Activated naive CD8-positive, alpha-beta T cell treated with anti-CD3 and anti-CD28 coated beads, Interleukin-2, amount 50 U/mL, for 24 hours (primary cell): ENCODE measurements around the gene RIC8B.
A peak's percentile ranks its signal among the peaks of the same experiment; 100 is the strongest.

Experiments
- ATAC-seq: fragments of 150-1000 bp; cut with Tn5 transposase; one replicate; pipeline ENCODE4 v1.10.0; 2021
- DNase-seq: peaks from one replicate; pipeline ENCODE4 v3.0.0; 2021
- H3K27ac Mint-ChIP-seq: one replicate; pipeline ENCODE4 v1.8.0; 2021; ENCODE audit warnings: mild to moderate bottlenecking, mixed read lengths
- H3K27me3 Mint-ChIP-seq: one replicate; pipeline ENCODE4 v1.8.0; 2021; ENCODE audit warnings: mixed read lengths
- H3K36me3 Mint-ChIP-seq: one replicate; pipeline ENCODE4 v1.8.0; 2021; ENCODE audit warnings: low read depth, mixed read lengths
- H3K4me1 Mint-ChIP-seq: one replicate; pipeline ENCODE4 v1.8.0; 2021; ENCODE audit warnings: mixed read lengths
- H3K4me3 Mint-ChIP-seq: one replicate; pipeline ENCODE4 v1.8.0; 2021; ENCODE audit warnings: mild to moderate bottlenecking, moderate library complexity, mixed read lengths
- H3K9me3 Mint-ChIP-seq: one replicate; pipeline ENCODE4 v1.8.0; 2021; ENCODE audit warnings: mixed read lengths

Gene RIC8B

GRCh38 chr12:106804668-106805067 lies 30.2 kb downstream of the RIC8B start:
- Mint-ChIP-seq H3K4me3 (no peak overlapping the region), H3K36me3 (peaks cover 14% of the 10 kb centered on the region), H3K27me3 (no peaks in the 10 kb centered on the region), H3K4me1 (no peaks in the 10 kb centered on the region), H3K27ac (no peak overlapping the region), H3K9me3 (no peaks in the 10 kb centered on the region)
- DNase-seq (no peak), ATAC-seq (no peak)

- Mint-ChIP-seq H3K9me3 (no peaks in the 10 kb centered on the region), H3K4me3 (no peak overlapping the region), H3K36me3 (peaks cover 17% of the 10 kb centered on the region), H3K4me1 (no peaks in the 10 kb centered on the region), H3K27ac (no peak overlapping the region), H3K27me3 (no peaks in the 10 kb centered on the region)
- ATAC-seq (no peak), DNase-seq (no peak)
Observed at GRCh38 chr12:106814714-106815113, 40.2 kb downstream of the RIC8B start.

- peaks cover 17% of the 10 kb centered on the region for H3K36me3 Mint-ChIP-seq
- H3K27ac Mint-ChIP-seq = no peak overlapping the region
- H3K4me3 Mint-ChIP-seq = no peak overlapping the region
- no peaks in the 10 kb centered on the region for H3K27me3 Mint-ChIP-seq
- no peaks in the 10 kb centered on the region for H3K9me3 Mint-ChIP-seq
- no peak for DNase-seq
- no peaks in the 10 kb centered on the region for H3K4me1 Mint-ChIP-seq
- no peak for ATAC-seq
Observed at GRCh38 chr12:106815741-106816140, 41.3 kb downstream of the RIC8B start.

- ATAC-seq (no peak), DNase-seq (no peak)
- no peaks in the 10 kb centered on the region for H3K9me3 Mint-ChIP-seq
- no peak overlapping the region for H3K27ac Mint-ChIP-seq
- H3K4me3 Mint-ChIP-seq = no peak overlapping the region
- H3K4me1 Mint-ChIP-seq = no peaks in the 10 kb centered on the region
- no peaks in the 10 kb centered on the region for H3K27me3 Mint-ChIP-seq
- H3K36me3 Mint-ChIP-seq = peaks cover 19% of the 10 kb centered on the region
Observed at GRCh38 chr12:106816231-106816630, 41.7 kb downstream of the RIC8B start.

- Mint-ChIP-seq H3K4me3 (no peak overlapping the region), H3K4me1 (no peaks in the 10 kb centered on the region), H3K27ac (no peak overlapping the region), H3K27me3 (no peaks in the 10 kb centered on the region), H3K36me3 (peaks cover 24% of the 10 kb centered on the region), H3K9me3 (no peaks in the 10 kb centered on the region)
- DNase-seq = no peak
- no peak for ATAC-seq
Observed at GRCh38 chr12:106819991-106820390, 45.5 kb downstream of the RIC8B start.

GRCh38 chr12:106831699-106832098 lies 57.2 kb downstream of the RIC8B start:
- ATAC-seq = no peak
- DNase-seq = no peak
- Mint-ChIP-seq H3K4me3 (no peak overlapping the region), H3K4me1 (no peaks in the 10 kb centered on the region), H3K27ac (no peak overlapping the region), H3K27me3 (no peaks in the 10 kb centered on the region), H3K9me3 (no peaks in the 10 kb centered on the region), H3K36me3 (peaks cover 8% of the 10 kb centered on the region)

GRCh38 chr12:106837782-106838181 lies 63.3 kb downstream of the RIC8B start:
- DNase-seq (no peak), ATAC-seq (no peak)
- no peak overlapping the region for H3K4me3 Mint-ChIP-seq
- H3K27me3 Mint-ChIP-seq = no peaks in the 10 kb centered on the region
- peaks cover 7% of the 10 kb centered on the region for H3K36me3 Mint-ChIP-seq
- H3K9me3 Mint-ChIP-seq = no peaks in the 10 kb centered on the region
- peaks cover 7% of the 10 kb centered on the region for H3K4me1 Mint-ChIP-seq
- H3K27ac Mint-ChIP-seq = no peak overlapping the region

- no peak for ATAC-seq
- Mint-ChIP-seq H3K36me3 (peaks cover 8% of the 10 kb centered on the region), H3K27me3 (no peaks in the 10 kb centered on the region), H3K4me3 (no peak overlapping the region), H3K9me3 (no peaks in the 10 kb centered on the region), H3K27ac (no peak overlapping the region), H3K4me1 (peaks cover 7% of the 10 kb centered on the region)
- no peak for DNase-seq
Observed at GRCh38 chr12:106839333-106839732, 64.9 kb downstream of the RIC8B start.

- ATAC-seq = no peak
- H3K9me3 Mint-ChIP-seq = no peaks in the 10 kb centered on the region
- no peak overlapping the region for H3K4me3 Mint-ChIP-seq
- H3K4me1 Mint-ChIP-seq = peaks cover 7% of the 10 kb centered on the region
- DNase-seq = no peak
- no peaks in the 10 kb centered on the region for H3K27me3 Mint-ChIP-seq
- peaks cover 8% of the 10 kb centered on the region for H3K36me3 Mint-ChIP-seq
- H3K27ac Mint-ChIP-seq = no peak overlapping the region
Observed at GRCh38 chr12:106840243-106840642, 65.8 kb downstream of the RIC8B start.

- Mint-ChIP-seq H3K27ac (no peak overlapping the region), H3K27me3 (no peaks in the 10 kb centered on the region), H3K9me3 (no peaks in the 10 kb centered on the region), H3K4me3 (no peak overlapping the region), H3K36me3 (peaks cover 4% of the 10 kb centered on the region), H3K4me1 (peaks cover 7% of the 10 kb centered on the region)
- ATAC-seq (no peak), DNase-seq (peak; percentile 9)
Observed at GRCh38 chr12:106841510-106842302, 67.2 kb downstream of the RIC8B start.

- H3K36me3 Mint-ChIP-seq = peaks cover 6% of the 10 kb centered on the region
- no peak for DNase-seq
- peaks cover 3% of the 10 kb centered on the region for H3K4me1 Mint-ChIP-seq
- no peak for ATAC-seq
- no peak overlapping the region for H3K27ac Mint-ChIP-seq
- H3K4me3 Mint-ChIP-seq = no peak overlapping the region
- no peaks in the 10 kb centered on the region for H3K27me3 Mint-ChIP-seq
- no peaks in the 10 kb centered on the region for H3K9me3 Mint-ChIP-seq
Observed at GRCh38 chr12:106845902-106846301, 71.4 kb downstream of the RIC8B start.

- Mint-ChIP-seq H3K9me3 (no peaks in the 10 kb centered on the region), H3K4me3 (no peak overlapping the region), H3K4me1 (no peaks in the 10 kb centered on the region), H3K36me3 (peaks cover 9% of the 10 kb centered on the region), H3K27me3 (no peaks in the 10 kb centered on the region), H3K27ac (no peak overlapping the region)
- ATAC-seq = no peak
- no peak for DNase-seq
Observed at GRCh38 chr12:106847861-106848260, 73.4 kb downstream of the RIC8B start.

GRCh38 chr12:106851306-106851705 lies 76.8 kb downstream of the RIC8B start:
- peaks cover 5% of the 10 kb centered on the region for H3K4me1 Mint-ChIP-seq
- DNase-seq = no peak
- no peak overlapping the region for H3K4me3 Mint-ChIP-seq
- no peaks in the 10 kb centered on the region for H3K27me3 Mint-ChIP-seq
- H3K9me3 Mint-ChIP-seq = no peaks in the 10 kb centered on the region
- peaks cover 10% of the 10 kb centered on the region for H3K36me3 Mint-ChIP-seq
- ATAC-seq = no peak
- H3K27ac Mint-ChIP-seq = no peak overlapping the region

GRCh38 chr12:106854723-106855122 lies 80.2 kb downstream of the RIC8B start:
- H3K4me3 Mint-ChIP-seq = no peak overlapping the region
- peaks cover 5% of the 10 kb centered on the region for H3K4me1 Mint-ChIP-seq
- H3K36me3 Mint-ChIP-seq = peaks cover 12% of the 10 kb centered on the region
- DNase-seq (no peak), ATAC-seq (no peak)
- H3K27me3 Mint-ChIP-seq = no peaks in the 10 kb centered on the region
- no peaks in the 10 kb centered on the region for H3K9me3 Mint-ChIP-seq
- peak overlapping the region; percentile 44 for H3K27ac Mint-ChIP-seq

GRCh38 chr12:106855221-106855758 lies 80.8 kb downstream of the RIC8B start:
- ATAC-seq = peak; percentile 85
- H3K36me3 Mint-ChIP-seq = peaks cover 15% of the 10 kb centered on the region

More at GRCh38 chr12:106855221-106855758, 80.8 kb downstream of the RIC8B start:
- H3K4me3 Mint-ChIP-seq = no peak overlapping the region
- H3K27me3 Mint-ChIP-seq = no peaks in the 10 kb centered on the region
- no peak overlapping the region for H3K27ac Mint-ChIP-seq
- no peaks in the 10 kb centered on the region for H3K9me3 Mint-ChIP-seq
- no peak for DNase-seq
- peaks cover 5% of the 10 kb centered on the region for H3K4me1 Mint-ChIP-seq
